HUDEP-2 (cell line): ENCODE data around the gene C16orf92.

Experiments
- DNase-seq, 76 experiments: peaks; one replicate each; lab custom pipeline; 2025; ENCODE audit not compliant: unreplicated experiment in 76 of 76; lab: John Stamatoyannopoulos, UW

The C16orf92 gene

DNA sequence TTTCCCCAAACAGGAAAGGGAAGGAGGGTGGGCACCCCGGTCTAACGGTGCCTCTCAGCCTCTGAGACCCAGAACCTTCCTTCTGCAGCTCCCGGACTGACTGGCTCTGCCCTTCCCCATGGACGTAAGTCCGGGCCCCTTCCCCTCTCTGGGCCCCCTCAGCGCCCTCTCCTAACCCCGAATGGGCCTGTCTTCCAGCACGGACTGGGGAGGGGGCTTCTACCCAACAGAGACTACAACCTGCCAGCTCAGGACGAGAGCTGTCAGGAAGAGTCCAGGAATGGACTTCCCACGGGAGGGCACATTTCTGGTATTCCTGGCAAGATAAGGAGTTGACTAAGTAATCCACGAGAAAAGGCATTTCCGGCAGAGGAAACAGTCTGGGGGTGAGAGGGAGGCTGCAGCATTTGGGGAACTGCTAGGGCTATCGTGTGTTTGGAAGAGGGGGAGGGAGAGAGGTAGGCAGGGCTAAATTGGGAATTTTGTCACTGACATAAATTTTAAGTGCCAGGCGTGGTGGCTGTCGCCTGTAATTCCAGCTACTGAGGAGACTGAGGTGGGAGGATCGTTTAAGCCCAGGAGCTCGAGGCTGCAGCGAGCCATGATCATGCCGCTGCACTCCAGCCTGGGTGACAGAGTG is 30.5 kb downstream of the C16orf92 start:
- DNase-seq, result no peak

GRCh38 chr16:30054451-30054850 is 31.5 kb downstream of the C16orf92 start:
- no peak for DNase-seq

DNA sequence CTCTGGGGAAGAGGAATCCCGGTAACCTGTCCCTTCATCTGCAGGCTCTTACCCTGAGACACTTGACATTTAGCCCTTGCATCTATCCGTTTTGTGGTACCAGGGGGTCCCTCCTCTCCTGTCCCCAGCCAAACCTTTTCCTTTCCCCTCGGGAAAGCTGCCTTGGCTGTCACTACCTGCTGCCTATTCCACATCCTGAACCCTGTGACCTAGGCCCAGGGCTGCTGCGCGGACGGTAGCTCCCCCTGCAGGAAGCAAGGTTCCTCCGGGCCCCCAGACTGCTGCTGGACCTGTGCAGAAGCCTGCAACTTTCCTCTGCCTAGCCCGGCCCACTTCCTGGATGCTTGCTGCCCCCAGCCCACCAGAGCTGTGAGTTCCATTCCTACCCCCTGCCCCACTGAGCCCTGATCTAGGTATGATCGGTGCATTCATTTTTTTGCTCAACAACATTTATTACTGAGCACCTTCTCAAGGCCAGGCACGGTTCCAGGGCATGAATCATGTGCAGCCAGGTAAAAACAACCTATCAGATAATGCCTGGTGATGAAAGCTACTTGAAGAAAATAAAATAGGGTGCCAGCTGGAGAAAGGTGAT is 32.1 kb downstream of the C16orf92 start:
- DNase-seq, result peak in 44 of 76 experiments; percentile 6 to 56 (median 30)

DNA sequence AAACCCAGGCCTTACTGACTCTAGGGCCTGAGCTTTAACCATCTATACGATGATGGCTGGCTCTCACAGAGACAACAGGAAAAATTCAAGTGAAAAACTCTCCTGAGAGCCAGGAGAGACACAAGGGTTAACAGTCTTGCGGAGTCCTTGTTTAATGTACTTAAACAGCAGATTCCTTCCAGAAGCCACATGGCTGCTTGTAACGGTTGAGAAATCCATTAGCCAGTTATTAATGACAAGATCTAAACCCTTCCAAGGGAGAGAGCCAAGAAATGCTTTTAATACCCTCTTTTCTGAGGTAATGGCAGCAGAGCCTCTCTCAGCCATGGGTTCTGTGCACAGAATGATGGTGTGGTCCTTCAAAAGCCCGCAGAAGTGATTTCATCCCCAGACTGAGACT is 37.3 kb downstream of the C16orf92 start:
- no peak for DNase-seq

- no peak for DNase-seq
Observed at GRCh38 chr16:30060836-30061554, 38.0 kb downstream of the C16orf92 start.

GRCh38 chr16:30063278-30063892 is 40.4 kb downstream of the C16orf92 start:
- no peak for DNase-seq

DNA sequence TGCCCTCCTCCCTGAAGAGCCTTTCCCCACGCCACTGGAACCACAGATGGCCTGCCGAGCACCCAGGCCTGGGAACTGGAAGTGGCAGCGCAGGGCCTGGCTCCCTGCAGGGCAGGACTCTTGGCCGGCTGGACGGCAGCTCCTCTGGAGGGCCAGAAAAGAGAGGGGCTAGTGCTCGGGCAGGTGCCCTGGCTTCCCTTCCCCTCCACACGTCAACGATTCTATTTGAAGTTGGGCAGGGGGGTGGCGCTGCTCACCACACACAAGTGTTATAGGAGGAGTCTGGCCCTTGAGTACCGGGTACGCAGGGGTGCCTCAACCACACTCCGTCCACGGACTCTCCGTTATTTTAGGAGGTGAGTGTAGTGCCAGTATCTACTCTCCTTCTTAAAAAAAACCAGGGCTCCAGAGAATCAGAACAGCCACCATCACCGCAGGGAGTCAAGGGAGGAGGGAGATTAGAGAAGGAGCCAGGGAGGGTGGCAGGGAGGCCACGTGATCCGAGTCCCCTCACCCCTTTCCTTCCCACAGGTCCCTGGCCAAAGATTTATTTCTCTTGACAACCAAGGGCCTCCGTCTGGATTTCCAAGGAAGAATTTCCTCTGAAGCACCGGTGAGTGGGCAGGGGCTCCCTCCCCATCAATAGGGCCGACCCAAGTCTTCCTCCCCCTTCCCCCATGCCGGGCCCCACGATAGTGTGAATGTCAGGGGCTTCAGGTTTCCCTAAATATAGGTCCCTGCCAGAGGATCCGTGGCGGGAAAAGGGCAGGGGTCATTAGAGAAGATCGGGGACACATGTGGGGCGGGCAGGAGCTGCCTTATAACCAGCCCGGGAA is 41.1 kb downstream of the C16orf92 start:
- DNase-seq, result peak in 57 of 76 experiments; percentile 16 to 71 (median 46)

GRCh38 chr16:30064729-30065101 is 41.7 kb downstream of the C16orf92 start:
- DNase-seq, result peak in 1 of 76 experiments; percentile 55

- DNase-seq, result peak in 75 of 76 experiments; percentile 28 to 97 (median 92)
Observed at GRCh38 chr16:30065102-30065942, 42.3 kb downstream of the C16orf92 start, which contains the start of gene ALDOA. TSS of gene ALDOA (plus strand) at chr16:30065760. CDS start at chr16:30066898, 1,138 bp downstream.

DNA sequence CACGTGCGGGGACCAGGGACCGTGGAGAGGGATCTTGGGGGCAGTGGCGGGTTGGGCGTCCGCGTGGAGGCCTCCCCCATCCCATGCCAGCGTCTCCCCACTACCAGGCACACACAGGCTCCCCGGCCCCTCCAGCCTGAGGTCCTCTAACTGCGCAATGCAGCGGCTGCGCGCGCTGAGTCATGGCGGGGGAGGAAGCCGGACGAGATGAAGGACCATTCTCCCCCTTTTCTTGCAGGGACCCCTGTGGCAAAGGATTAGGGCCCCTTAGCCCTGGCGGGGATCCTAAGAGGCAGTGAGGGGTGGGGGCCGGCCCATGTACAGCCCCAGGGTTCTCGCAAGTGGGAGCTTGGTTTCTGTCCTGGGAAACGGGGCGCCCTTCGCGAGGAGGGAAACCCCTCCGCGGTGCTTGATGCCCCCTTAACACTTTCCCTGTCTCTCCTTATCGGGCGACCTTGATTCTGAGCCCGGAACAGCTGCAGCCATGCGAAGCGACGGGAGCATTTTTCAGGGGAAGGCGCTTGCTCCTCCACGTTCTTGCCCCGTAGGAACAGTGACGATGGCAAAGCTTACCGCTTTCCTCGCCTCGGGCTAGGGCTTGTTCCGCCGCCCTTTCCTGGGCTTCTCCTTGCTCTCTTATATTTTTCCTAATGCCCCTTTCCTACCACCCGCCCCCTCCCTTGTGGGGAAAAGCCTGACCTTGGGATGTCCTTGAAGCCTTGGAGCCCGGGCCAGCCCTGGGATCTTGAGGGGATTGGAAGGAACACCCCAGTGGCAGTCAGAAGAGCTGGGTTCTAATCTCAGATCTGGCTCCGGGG is 43.2 kb downstream of the C16orf92 start:
- DNase-seq, result peak in 12 of 76 experiments; percentile 25 to 59 (median 42)

- DNase-seq, result peak in 1 of 76 experiments; percentile 48
Observed at GRCh38 chr16:30066761-30067583, 44.0 kb downstream of the C16orf92 start.

GRCh38 chr16:30067584-30067916 is 44.6 kb downstream of the C16orf92 start:
- no peak for DNase-seq

- no peak for DNase-seq
Observed at GRCh38 chr16:30068333-30068732, 45.3 kb downstream of the C16orf92 start.

DNA sequence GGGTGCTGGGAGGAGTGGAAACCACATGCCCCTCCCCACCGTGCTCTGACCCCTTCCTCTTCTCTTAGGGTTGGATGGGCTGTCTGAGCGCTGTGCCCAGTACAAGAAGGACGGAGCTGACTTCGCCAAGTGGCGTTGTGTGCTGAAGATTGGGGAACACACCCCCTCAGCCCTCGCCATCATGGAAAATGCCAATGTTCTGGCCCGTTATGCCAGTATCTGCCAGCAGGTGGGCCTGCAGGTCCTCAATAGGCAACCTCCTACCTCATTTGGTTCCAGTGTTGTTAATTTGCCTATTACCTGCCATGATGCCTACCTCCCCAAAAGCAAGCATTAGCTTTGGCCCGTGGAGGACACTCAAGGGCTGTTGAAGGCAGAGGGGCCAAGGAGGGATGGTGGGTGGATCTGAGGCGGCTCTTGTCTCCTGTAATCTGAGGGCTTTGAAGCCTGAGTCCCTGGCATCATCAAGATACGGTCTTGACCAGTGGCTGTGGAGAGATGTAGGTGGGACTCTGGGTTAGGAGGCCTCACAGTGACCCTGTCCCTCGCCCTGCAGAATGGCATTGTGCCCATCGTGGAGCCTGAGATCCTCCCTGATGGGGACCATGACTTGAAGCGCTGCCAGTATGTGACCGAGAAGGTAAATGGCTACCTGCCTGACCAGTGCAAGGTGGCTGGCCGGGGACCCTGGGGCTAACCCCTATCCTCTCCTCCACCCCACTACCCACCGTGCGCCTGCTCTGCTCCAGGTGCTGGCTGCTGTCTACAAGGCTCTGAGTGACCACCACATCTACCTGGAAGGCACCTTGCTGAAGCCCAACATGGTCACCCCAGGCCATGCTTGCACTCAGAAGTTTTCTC is 46.0 kb downstream of the C16orf92 start:
- DNase-seq, result peak in 45 of 76 experiments; percentile 5 to 64 (median 32)

GRCh38 chr16:30069611-30070462 is 46.8 kb downstream of the C16orf92 start:
- DNase-seq, result peak in 36 of 76 experiments; percentile 10 to 86 (median 41)

DNA sequence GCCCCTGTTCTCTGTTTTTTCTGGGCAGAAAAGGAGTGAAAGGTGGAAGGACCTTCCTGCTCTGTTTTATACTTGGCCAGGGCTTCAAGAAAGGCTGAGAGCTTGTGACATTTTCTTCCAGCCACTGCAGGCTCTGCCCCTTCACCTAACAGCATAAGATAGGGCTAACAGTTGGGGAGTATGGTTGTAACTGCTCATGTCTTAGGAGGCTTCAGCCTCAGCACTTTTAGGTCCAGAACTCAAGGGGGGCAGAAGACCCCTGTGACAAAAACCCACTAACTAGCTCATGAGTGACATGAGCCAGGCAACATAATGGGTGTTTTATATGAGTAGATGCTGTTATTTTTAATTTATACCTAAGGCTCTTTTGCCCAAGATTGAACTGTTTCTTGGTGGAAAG is 47.5 kb downstream of the C16orf92 start:
- DNase-seq, result peak in 3 of 76 experiments; percentile 19 to 53 (median 43)
